LNCaP clone FGC (cell line): ENCODE data around the gene PSTPIP2.
"Not testable (repeated sequence)": the region's sequence is repeated elsewhere in the genome, so short reads cannot be mapped to it uniquely, and the experiment has no call there.

ENCODE experiments used
- DNase-seq: peaks from one replicate; pipeline ENCODE4 v3.0.0-alpha.2; 2011; ENCODE audit warnings: low read depth
- H3K4me3 ChIP-seq: 2 replicates; pipeline ENCODE4 v1.5.1; 2011; ENCODE audit warnings: mild to moderate bottlenecking, low read depth, low read length, control low read depth
- TF ChIP-seq, protein P1 (sequence below): IDR thresholded peaks from 2 replicates; pipeline ENCODE4 v1.5.1; 2012; ENCODE audit warnings: mild to moderate bottlenecking; ENCODE audit not compliant: control insufficient read depth, insufficient read depth; ENCODE audit errors: extremely low read depth

Gene PSTPIP2

GRCh38 chr18:46048641-46049040 lies 23.4 kb downstream of the PSTPIP2 start:
- no peak for DNase-seq
- TF ChIP-seq, protein P1, sequence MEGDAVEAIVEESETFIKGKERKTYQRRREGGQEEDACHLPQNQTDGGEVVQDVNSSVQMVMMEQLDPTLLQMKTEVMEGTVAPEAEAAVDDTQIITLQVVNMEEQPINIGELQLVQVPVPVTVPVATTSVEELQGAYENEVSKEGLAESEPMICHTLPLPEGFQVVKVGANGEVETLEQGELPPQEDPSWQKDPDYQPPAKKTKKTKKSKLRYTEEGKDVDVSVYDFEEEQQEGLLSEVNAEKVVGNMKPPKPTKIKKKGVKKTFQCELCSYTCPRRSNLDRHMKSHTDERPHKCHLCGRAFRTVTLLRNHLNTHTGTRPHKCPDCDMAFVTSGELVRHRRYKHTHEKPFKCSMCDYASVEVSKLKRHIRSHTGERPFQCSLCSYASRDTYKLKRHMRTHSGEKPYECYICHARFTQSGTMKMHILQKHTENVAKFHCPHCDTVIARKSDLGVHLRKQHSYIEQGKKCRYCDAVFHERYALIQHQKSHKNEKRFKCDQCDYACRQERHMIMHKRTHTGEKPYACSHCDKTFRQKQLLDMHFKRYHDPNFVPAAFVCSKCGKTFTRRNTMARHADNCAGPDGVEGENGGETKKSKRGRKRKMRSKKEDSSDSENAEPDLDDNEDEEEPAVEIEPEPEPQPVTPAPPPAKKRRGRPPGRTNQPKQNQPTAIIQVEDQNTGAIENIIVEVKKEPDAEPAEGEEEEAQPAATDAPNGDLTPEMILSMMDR = no peak
- no peak overlapping the region for H3K4me3 ChIP-seq

- not testable (repeated sequence) for H3K4me3 ChIP-seq, DNase-seq
Observed at GRCh38 chr18:46047369-46047768, 24.7 kb downstream of the PSTPIP2 start.

- DNase-seq = no peak
Observed at GRCh38 chr18:46046688-46047087, 25.4 kb downstream of the PSTPIP2 start.

DNA sequence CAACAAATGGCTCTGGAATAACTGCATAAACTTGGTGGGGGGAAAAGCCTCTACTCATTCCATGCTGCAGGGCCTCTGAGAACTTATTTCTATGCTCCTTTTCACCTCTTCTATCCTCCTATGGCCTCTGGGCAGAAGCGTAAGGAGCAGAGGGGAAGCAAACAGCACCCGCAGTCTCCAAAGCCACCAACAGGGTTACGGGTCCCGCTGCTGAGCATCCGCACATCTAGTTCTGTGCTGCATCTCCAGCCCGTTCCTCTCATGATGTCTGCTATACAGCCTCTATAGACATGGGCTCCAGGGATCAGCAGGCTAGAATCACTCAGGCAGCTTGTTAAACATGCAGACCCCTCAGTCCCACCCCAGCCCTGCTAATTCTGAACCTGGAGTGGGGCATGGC lies 25.9 kb downstream of the PSTPIP2 start:
- no peak for DNase-seq
- H3K4me3 ChIP-seq = no peak overlapping the region
- TF ChIP-seq, protein P1 = no peak

More at GRCh38 chr18:46046688-46047087, 25.4 kb downstream of the PSTPIP2 start:
- TF ChIP-seq, protein P1 = no peak
- no peak overlapping the region for H3K4me3 ChIP-seq

GRCh38 chr18:46042571-46043123 lies 29.4 kb downstream of the PSTPIP2 start:
- no peak overlapping the region for H3K4me3 ChIP-seq
- TF ChIP-seq, protein P1 = no peak
- DNase-seq = no peak

DNA sequence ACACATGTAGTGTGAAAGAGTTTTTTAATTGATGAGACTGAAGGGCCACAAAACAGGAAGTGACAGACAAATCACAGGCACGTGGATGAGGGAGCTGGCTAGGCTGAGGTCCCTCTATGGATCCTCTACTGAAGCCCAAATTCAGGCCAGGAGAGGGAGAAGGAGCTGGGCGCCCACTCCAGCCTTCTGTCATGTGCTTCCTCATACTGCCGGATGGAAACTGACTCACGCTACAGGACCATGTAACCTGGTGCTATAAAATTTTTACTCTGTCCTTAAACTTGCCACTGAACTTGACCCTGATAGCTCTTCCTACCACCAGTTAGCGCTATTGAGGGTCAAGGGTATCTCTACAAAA lies 31.3 kb downstream of the PSTPIP2 start:
- DNase-seq = no peak
- H3K4me3 ChIP-seq = no peak overlapping the region
- TF ChIP-seq, protein P1 = no peak

DNA sequence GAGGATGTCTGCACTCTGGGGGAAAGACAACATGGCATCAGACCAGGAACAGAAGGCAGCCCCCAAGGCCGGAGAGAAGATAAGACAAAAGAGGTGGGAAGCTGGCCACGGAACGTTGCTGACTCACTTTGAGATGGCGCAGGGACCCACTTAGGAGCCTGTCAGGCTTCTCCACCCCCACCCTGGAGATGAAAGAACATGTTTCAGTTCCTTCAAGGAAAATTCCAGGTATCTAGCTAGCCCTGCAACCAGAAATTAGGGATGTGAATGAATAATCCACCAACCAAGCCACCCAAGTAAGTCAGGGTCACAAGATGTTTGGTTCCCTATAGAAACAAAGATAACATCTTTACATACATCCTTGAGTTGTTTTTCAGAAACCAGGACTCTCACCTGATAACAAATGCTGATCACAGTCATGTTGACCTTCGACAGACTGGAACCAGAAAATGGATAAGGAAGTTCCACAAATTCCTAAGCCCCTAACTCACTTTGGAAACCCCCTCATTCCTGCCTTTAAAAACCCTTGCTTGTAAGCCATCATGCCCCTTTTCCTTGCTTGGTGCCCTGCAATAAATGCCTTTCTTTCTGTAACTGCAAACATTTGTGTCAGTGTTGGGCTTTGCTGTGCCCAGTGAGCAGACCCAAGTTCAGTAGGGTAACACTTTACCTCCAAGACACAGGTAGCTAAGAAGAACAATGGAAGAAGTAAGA lies 31.9 kb downstream of the PSTPIP2 start:
- TF ChIP-seq, protein P1 = no peak
- H3K4me3 ChIP-seq = no peak overlapping the region
- DNase-seq = no peak
